Urinary bladder (tissue), 4 donors: ENCODE measurements around the gene ADGRV1. TPM values are rescaled to one million over a fixed set of nuclear protein-coding genes. Genes with fewer than 3 reads are reported as not detected.
"Not testable (repeated sequence)": the region's sequence is repeated elsewhere in the genome, so short reads cannot be mapped to it uniquely, and the experiment has no call there.

Experiments
- DNase-seq: peaks from one replicate; pipeline ENCODE4 v3.0.0-alpha.2; 2015; ENCODE audit errors: extremely low spot score
- H3K27ac ChIP-seq: one replicate; pipeline ENCODE4 v1.5.1; 2013; ENCODE audit warnings: low read depth, mild to moderate bottlenecking, moderate library complexity
- H3K36me3 ChIP-seq: one replicate; pipeline ENCODE4 v1.6.1; 2013; ENCODE audit warnings: mild to moderate bottlenecking, moderate library complexity; ENCODE audit not compliant: insufficient read depth
- H3K4me1 ChIP-seq: one replicate; pipeline ENCODE4 v1.6.1; 2013; ENCODE audit warnings: mild to moderate bottlenecking, moderate library complexity; ENCODE audit not compliant: insufficient read depth
- H3K4me3 ChIP-seq: one replicate; pipeline ENCODE4 v1.5.1; 2013; ENCODE audit warnings: low read depth, low read length
- WGBS: extraction: QIAGEN DNeasy Blood & Tissue Kit; methylation state at CpG from one replicate; pipeline ENCODE4 v1.1.7; 2013; 5-methylcytosine and 5-hydroxymethylcytosine counted together
- polyA plus RNA-seq: library from polyadenylated mRNA; stranded (reverse); fragments of 200-250 nt; gene quantifications from one replicate; pipeline ENCODE4 v1.2.3, GENCODE V29; 2013
- total RNA-seq: library from RNA; depleted of rRNA; stranded (reverse); fragments of >200 nt; gene quantifications from one replicate; pipeline ENCODE4 v1.2.3, GENCODE V29; 2014
- donor health status: healthy with polysubstance abuse.
- donor health status: healthy.

ADGRV1 gene
- total and polyA plus RNA-seq, 2 donors: 4.0 to 6.6 TPM

DNA sequence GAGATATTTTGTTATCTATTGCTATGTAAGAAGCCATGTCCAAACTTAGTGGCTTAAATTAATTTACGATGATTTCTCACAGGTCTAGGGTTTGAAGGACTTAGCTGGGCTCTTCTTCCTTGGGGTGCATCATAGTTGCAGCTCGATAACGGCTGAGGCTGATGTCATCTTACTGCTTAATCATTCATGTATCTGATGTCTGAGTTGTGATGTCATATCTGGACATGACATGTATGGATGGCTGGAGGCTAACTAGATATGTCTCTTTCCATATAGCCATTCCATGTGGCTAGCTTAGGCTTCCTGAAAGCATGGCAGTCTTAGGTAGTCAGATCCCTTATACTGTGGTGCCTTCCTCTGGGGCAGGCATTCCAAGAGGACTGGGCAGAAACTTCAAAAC, 31.6 kb downstream of the ADGRV1 start:
- Histone ChIP-seq H3K36me3 (no peaks in the 10 kb centered on the region), H3K4me3 (no peak overlapping the region), H3K27ac (no peak overlapping the region), H3K4me1 (no peaks in the 10 kb centered on the region)
- 94% methylated on average over 3 of the region's 3 CpGs for WGBS
- DNase-seq: no peak

DNA sequence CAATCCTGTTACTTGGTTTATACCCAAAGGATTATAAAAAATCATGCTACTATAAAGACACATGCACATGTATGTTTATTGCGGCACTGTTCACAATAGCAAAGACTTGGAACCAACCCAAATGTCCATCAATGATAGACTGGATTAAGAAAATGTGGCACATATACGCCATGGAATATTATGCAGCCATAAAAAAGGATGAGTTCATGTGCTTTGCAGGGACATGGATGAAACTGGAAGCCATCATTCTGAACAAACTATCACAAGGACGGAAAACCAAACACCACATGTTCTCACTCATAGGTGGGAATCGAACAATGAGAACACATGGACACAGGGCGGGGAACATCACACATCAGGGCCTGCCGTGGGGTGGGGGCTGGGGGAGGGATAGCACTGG, 34.5 kb downstream of the ADGRV1 start:
- not testable (repeated sequence) for H3K4me1 ChIP-seq, H3K4me3 ChIP-seq, H3K27ac ChIP-seq, DNase-seq, H3K36me3 ChIP-seq
- WGBS: 91% methylated on average over 6 of the region's 6 CpGs

- WGBS: 95% methylated on average over 29 of the region's 34 CpGs
- H3K4me3 ChIP-seq, H3K36me3 ChIP-seq: not testable (repeated sequence)
Observed at GRCh38 chr5:90595766-90596165, 37.2 kb downstream of the ADGRV1 start.

DNA sequence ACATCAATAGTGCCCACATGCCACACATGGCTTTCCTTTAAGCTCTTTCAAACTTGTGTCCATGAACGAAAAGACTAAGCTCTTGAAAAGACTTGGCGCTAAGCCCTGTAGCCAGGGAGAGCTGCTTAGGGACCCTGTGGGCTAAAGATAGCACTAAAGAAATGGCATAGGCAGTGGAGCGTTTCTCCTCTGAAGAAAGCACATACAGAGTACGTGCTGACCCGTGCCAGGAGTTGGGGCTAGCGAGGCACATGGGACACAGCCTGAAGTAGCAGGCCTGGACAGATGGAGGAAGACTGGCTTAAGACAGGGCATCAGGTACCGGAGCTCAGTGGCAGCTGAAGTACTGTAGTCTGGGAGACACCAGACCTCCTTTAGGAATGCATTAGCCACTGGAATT, 39.7 kb downstream of the ADGRV1 start:
- Histone ChIP-seq H3K4me1 (no peaks in the 10 kb centered on the region), H3K36me3 (no peaks in the 10 kb centered on the region), H3K4me3 (no peak overlapping the region), H3K27ac (no peak overlapping the region)
- 79% methylated on average over 7 of the region's 7 CpGs for WGBS
- no peak for DNase-seq

More at GRCh38 chr5:90595766-90596165, 37.2 kb downstream of the ADGRV1 start:
- DNase-seq, H3K4me1 ChIP-seq, H3K27ac ChIP-seq: not testable (repeated sequence)

- DNase-seq, H3K36me3 ChIP-seq, H3K27ac ChIP-seq, H3K4me1 ChIP-seq, H3K4me3 ChIP-seq: not testable (repeated sequence)
- 95% methylated on average over 3 of the region's 3 CpGs for whole genome bisulfite sequencing
Observed at GRCh38 chr5:90600307-90600706, 41.7 kb downstream of the ADGRV1 start.

DNA sequence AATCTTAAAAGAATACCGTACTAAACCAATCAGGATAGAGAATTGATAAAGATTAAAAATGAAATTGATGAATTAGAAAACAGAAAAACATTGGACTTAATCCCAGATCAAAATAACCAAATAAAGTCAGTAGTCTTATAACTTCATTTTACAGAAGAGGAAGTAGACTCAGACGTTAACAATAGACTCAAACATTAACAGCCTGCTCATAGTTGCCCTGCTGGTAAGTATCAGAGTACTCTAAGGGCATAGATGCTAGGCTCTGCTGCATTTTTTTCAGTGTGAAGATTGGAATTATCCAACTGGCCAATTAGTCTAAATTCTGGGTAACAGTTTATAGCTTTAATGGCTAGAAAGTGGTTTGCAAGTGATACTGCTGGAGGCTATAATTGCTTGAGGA, 42.9 kb downstream of the ADGRV1 start:
- 64% methylated on average over 2 of the region's 2 CpGs for WGBS
- H3K4me1 ChIP-seq: no peaks in the 10 kb centered on the region
- H3K27ac ChIP-seq: no peak overlapping the region
- H3K4me3 ChIP-seq: no peak overlapping the region
- no peaks in the 10 kb centered on the region for H3K36me3 ChIP-seq
- no peak for DNase-seq

DNA sequence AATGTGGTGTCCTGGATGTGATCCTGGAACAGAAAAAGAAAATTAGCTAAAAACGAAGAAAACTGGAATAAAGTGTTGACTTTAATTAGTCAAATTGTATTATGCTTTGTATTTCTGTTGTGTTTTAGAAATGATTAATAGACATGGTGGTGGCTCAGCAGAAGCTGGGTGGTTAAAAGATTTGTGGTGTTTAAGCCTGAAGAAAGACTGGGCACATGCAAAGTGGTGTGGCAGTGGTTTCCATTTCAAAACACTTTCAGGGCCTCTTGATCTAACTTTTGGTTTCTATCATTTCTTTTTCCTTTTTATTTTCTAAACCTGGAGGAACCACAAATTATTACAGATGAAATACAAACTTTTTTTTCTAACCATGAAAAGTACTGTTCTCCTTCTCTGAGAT, 44.1 kb downstream of the ADGRV1 start:
- WGBS: 67% methylated on average over 1 of the region's 1 CpG
- no peak overlapping the region for H3K27ac ChIP-seq
- no peak overlapping the region for H3K4me3 ChIP-seq
- DNase-seq: no peak
- no peaks in the 10 kb centered on the region for H3K36me3 ChIP-seq
- no peaks in the 10 kb centered on the region for H3K4me1 ChIP-seq

DNA sequence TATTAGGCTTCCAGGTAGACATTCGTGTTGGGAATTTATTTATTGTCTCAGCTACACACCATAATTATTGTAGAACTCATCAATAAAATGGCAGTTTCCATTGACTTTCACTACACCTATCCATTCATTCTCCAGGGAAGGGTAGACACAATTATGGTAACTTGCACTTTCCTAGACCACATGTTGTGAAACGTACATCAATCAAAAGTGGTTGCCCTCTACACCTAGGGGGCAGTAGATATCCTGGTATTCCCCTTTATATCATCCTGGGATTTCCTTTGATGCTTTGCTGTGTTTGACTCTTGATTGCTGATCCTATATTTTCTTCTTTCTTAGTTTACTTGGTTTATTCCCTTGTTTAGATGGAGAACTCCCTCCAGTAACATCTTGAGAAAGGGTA, 47.9 kb downstream of the ADGRV1 start:
- Histone ChIP-seq H3K36me3 (no peaks in the 10 kb centered on the region), H3K27ac (no peak overlapping the region), H3K4me1 (no peaks in the 10 kb centered on the region), H3K4me3 (no peak overlapping the region)
- DNase-seq: no peak
- WGBS: 58% methylated on average over 2 of the region's 2 CpGs

GRCh38 chr5:90612919-90613318, 54.3 kb downstream of the ADGRV1 start:
- Histone ChIP-seq H3K27ac (no peak overlapping the region), H3K4me3 (no peak overlapping the region), H3K4me1 (no peaks in the 10 kb centered on the region), H3K36me3 (no peaks in the 10 kb centered on the region)
- 59% methylated on average over 1 of the region's 1 CpG for whole genome bisulfite sequencing
- no peak for DNase-seq

DNA sequence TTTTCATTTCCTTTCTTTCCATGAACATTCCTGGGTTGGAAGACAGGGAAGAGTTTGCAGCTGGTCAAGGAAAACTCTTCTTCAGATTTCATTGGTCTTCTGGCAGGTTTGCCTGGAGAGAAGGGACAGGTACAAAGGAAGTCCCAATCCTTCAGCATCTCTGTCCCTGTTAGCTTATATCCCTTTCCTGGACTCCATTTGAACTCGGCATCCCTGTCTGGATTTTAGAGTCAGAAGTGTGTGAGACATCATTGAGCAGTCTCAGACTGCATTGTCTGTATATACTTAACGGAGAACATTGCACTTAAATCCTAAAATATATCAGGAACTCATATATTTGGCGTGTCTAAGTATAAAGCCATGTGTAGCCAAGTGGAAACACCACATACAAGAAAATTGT, 54.9 kb downstream of the ADGRV1 start:
- H3K4me3 ChIP-seq: no peak overlapping the region
- no peak for DNase-seq
- 81% methylated on average over 3 of the region's 3 CpGs for WGBS

GRCh38 chr5:90613918-90614504, 55.4 kb downstream of the ADGRV1 start:
- WGBS: 76% methylated on average over 6 of the region's 6 CpGs
- Histone ChIP-seq H3K36me3 (no peaks in the 10 kb centered on the region), H3K27ac (no peak overlapping the region), H3K4me3 (no peak overlapping the region), H3K4me1 (no peaks in the 10 kb centered on the region)
- DNase-seq: no peak

More for the DNA sequence above, 54.9 kb downstream of the ADGRV1 start:
- Histone ChIP-seq H3K36me3 (no peaks in the 10 kb centered on the region), H3K4me1 (no peaks in the 10 kb centered on the region), H3K27ac (no peak overlapping the region)

DNA sequence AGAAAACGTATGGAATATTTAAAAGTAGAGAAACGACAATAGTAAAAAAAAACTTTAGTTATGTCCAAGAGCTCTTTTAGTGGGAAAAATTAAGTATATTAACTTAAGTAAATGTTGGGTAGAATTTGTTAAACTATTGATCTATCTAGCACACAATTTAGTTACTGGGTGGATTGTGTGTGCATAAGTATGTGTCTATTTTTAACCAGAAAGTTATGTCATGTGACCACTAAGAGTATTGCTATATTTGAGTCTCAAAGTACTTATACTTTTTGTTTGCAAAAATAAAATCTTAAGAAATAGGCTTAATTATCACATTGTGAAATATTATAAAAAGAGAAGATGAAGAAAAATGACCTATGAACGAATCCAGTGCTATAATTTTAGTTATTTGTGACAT, 56.8 kb downstream of the ADGRV1 start:
- Histone ChIP-seq H3K4me1 (no peaks in the 10 kb centered on the region), H3K4me3 (no peak overlapping the region), H3K36me3 (no peaks in the 10 kb centered on the region), H3K27ac (no peak overlapping the region)
- no peak for DNase-seq
- 68% methylated on average over 3 of the region's 3 CpGs for WGBS

- no peak overlapping the region for H3K4me3 ChIP-seq
- WGBS: 43% methylated on average over 5 of the region's 5 CpGs
- DNase-seq: no peak
- no peaks in the 10 kb centered on the region for H3K4me1 ChIP-seq
- no peak overlapping the region for H3K27ac ChIP-seq
- no peaks in the 10 kb centered on the region for H3K36me3 ChIP-seq
Observed at GRCh38 chr5:90618071-90618470, 59.5 kb downstream of the ADGRV1 start.

GRCh38 chr5:90619762-90620161, 61.2 kb downstream of the ADGRV1 start:
- not testable (repeated sequence) for DNase-seq, H3K36me3 ChIP-seq, H3K27ac ChIP-seq, H3K4me3 ChIP-seq, H3K4me1 ChIP-seq
- WGBS: 79% methylated on average over 5 of the region's 6 CpGs

- Histone ChIP-seq H3K4me3 (no peak overlapping the region), H3K27ac (no peak overlapping the region), H3K4me1 (no peaks in the 10 kb centered on the region), H3K36me3 (no peaks in the 10 kb centered on the region)
- no peak for DNase-seq
- WGBS: 85% methylated on average over 3 of the region's 3 CpGs
Observed at GRCh38 chr5:90621848-90622247, 63.3 kb downstream of the ADGRV1 start.
